CD4-positive, alpha-beta T cell (primary cell): ENCODE measurements around the gene SOHLH1. TPM values are rescaled to one million over a fixed set of nuclear protein-coding genes. Genes with fewer than 3 reads are reported as not detected.

Experiments used
- ATAC-seq: fragments of 200-7000 bp; cut with Tn5 transposase; one replicate; pipeline ENCODE4 v1.10.0; 2022; ENCODE audit warnings: mild to moderate bottlenecking; ENCODE audit not compliant: poor library complexity
- CTCF ChIA-PET: fragments of 350-600 bp; sonication (Branson Sonifier 250); formaldehyde crosslinking; loops from one replicate; lab custom pipeline; 2021; ENCODE audit warnings: antibody characterized with exemption, inconsistent platforms; lab: Charles Lee
- POLR2A ChIA-PET: fragments of 350-600 bp; sonication (Branson Sonifier 250); formaldehyde crosslinking; loops from one replicate; lab custom pipeline; 2021; ENCODE audit warnings: antibody characterized with exemption, inconsistent platforms; lab: Charles Lee
- DNase-seq, 14 experiments: peaks; one replicate each; pipeline ENCODE4 v3.0.0-alpha.2; 2013 to 2020; ENCODE audit warnings: mixed read lengths in 2 of 14
- H3K27ac ChIP-seq, 2 donors: one replicate each; pipeline versions ENCODE4 v1.5.1 to v1.7.0; 2013; ENCODE audit warnings: low read length in 2 of 2, low read depth in 1 of 2, mild to moderate bottlenecking in 1 of 2
- H3K27me3 ChIP-seq, 2 experiments: 1 replicate in 1 of 2; 2 replicates in 1 of 2; pipeline versions ENCODE4 v1.6.1 to v1.7.0; 2013; ENCODE audit warnings: low read length in 2 of 2, control low read depth in 1 of 2, mild to moderate bottlenecking in 1 of 2, moderate library complexity in 1 of 2; ENCODE audit not compliant: insufficient read depth in 2 of 2, control insufficient read depth in 1 of 2
- H3K36me3 ChIP-seq: one replicate; pipeline ENCODE4 v1.6.1; 2013; ENCODE audit warnings: low read length, control low read depth; ENCODE audit not compliant: insufficient read depth
- H3K4me1 ChIP-seq: one replicate; pipeline ENCODE4 v1.6.1; 2013; ENCODE audit warnings: low read length, control low read depth; ENCODE audit not compliant: insufficient read depth
- H3K4me3 ChIP-seq: one replicate; pipeline ENCODE4 v1.5.1; 2013; ENCODE audit warnings: mild to moderate bottlenecking, low read length, moderate library complexity
- H3K9me3 ChIP-seq, 2 experiments: 1 replicate in 1 of 2; 2 replicates in 1 of 2; pipeline versions ENCODE4 v1.6.1 to v1.7.0; 2013; ENCODE audit warnings: low read length in 2 of 2, mild to moderate bottlenecking in 2 of 2, control low read depth in 1 of 2, moderate library complexity in 1 of 2; ENCODE audit not compliant: control insufficient read depth in 1 of 2, insufficient read depth in 1 of 2
- H3K27ac Mint-ChIP-seq: one replicate; pipeline ENCODE4 v1.8.0; 2020; ENCODE audit warnings: mixed read lengths
- H3K27me3 Mint-ChIP-seq: one replicate; pipeline ENCODE4 v1.8.0; 2021; ENCODE audit warnings: mixed read lengths
- H3K36me3 Mint-ChIP-seq: one replicate; pipeline ENCODE4 v1.8.0; 2021; ENCODE audit warnings: low read depth, mixed read lengths
- H3K4me1 Mint-ChIP-seq: one replicate; pipeline ENCODE4 v1.8.0; 2021; ENCODE audit warnings: low read depth, mixed read lengths
- H3K4me3 Mint-ChIP-seq: one replicate; pipeline ENCODE4 v1.8.0; 2020; ENCODE audit warnings: mild to moderate bottlenecking, mixed read lengths
- H3K9me3 Mint-ChIP-seq: one replicate; pipeline ENCODE4 v1.8.0; 2020; ENCODE audit warnings: mixed read lengths
- intact Hi-C, 2 experiments: fragments of 100-400 bp; cut with DNase I in 1 of 2; cut with micrococcal nuclease in 1 of 2; formaldehyde crosslinking; loops; one replicate each; pipeline versions ENCODE4 v1.15.1 to v1.9.0; 2023 to 2025; cut with DNase I, micrococcal nuclease
- total RNA-seq, 174 experiments: library from RNA in 2 of 174; stranded (reverse) in 2 of 174; gene quantifications; one replicate each; pipeline ENCODE4 v1.2.3 and lab custom pipeline; 2021 to 2026
- TF ChIP-seq, protein P1 (sequence below): fragments of 200-600 bp; IDR thresholded peaks from one replicate; pipeline ENCODE4 v1.8.0; 2022; ENCODE audit warnings: antibody characterized with exemption, mild to moderate bottlenecking

The SOHLH1 gene
- total RNA-seq, 2 experiments from 2014 or later: not detected

- Histone ChIP-seq H3K27ac (no peak overlapping the region), H3K36me3 (no peaks in the 10 kb centered on the region), H3K27me3 (peaks cover 3 to 6% of the 10 kb centered on the region in 2 experiments), H3K4me3 (no peak overlapping the region), H3K4me1 (no peaks in the 10 kb centered on the region), H3K9me3 (no peaks in the 10 kb centered on the region)
- CTCF ChIA-PET: no interaction called here
- POLR2A ChIA-PET: no interaction called here
- Mint-ChIP-seq H3K27me3 (peaks cover 9% of the 10 kb centered on the region), H3K4me3 (no peak overlapping the region), H3K27ac (no peak overlapping the region), H3K4me1 (no peaks in the 10 kb centered on the region), H3K36me3 (no peaks in the 10 kb centered on the region), H3K9me3 (peaks cover 2% of the 10 kb centered on the region)
- DNase-seq (no peak), ATAC-seq (no peak)
- TF ChIP-seq, protein P1, sequence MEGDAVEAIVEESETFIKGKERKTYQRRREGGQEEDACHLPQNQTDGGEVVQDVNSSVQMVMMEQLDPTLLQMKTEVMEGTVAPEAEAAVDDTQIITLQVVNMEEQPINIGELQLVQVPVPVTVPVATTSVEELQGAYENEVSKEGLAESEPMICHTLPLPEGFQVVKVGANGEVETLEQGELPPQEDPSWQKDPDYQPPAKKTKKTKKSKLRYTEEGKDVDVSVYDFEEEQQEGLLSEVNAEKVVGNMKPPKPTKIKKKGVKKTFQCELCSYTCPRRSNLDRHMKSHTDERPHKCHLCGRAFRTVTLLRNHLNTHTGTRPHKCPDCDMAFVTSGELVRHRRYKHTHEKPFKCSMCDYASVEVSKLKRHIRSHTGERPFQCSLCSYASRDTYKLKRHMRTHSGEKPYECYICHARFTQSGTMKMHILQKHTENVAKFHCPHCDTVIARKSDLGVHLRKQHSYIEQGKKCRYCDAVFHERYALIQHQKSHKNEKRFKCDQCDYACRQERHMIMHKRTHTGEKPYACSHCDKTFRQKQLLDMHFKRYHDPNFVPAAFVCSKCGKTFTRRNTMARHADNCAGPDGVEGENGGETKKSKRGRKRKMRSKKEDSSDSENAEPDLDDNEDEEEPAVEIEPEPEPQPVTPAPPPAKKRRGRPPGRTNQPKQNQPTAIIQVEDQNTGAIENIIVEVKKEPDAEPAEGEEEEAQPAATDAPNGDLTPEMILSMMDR: no peak
- intact Hi-C loops: no loop called here
These were observed 25.0 kb upstream of the SOHLH1 start for GRCh38 chr9:135724186-135724787.

GRCh38 chr9:135722365-135722764 lies 23.1 kb upstream of the SOHLH1 start:
- no peaks in the 10 kb centered on the region for H3K9me3 ChIP-seq
- H3K27me3 ChIP-seq: peaks cover under 1 to 4% of the 10 kb centered on the region in 2 experiments
- no peak overlapping the region for H3K27ac Mint-ChIP-seq
- H3K4me3 Mint-ChIP-seq: no peak overlapping the region
- H3K4me1 Mint-ChIP-seq: no peaks in the 10 kb centered on the region
- CTCF ChIA-PET: no interaction called here
- H3K4me1 ChIP-seq: no peaks in the 10 kb centered on the region
- H3K9me3 Mint-ChIP-seq: no peaks in the 10 kb centered on the region
- no peaks in the 10 kb centered on the region for H3K36me3 Mint-ChIP-seq
- H3K4me3 ChIP-seq: no peak overlapping the region
- H3K36me3 ChIP-seq: no peaks in the 10 kb centered on the region
- TF ChIP-seq, protein P1: no peak
- DNase-seq: no peak
- no peak overlapping the region for H3K27ac ChIP-seq
- peaks cover 5% of the 10 kb centered on the region for H3K27me3 Mint-ChIP-seq
- no peak for ATAC-seq
- intact Hi-C loops: no loop called here
- POLR2A ChIA-PET: no interaction called here

DNA sequence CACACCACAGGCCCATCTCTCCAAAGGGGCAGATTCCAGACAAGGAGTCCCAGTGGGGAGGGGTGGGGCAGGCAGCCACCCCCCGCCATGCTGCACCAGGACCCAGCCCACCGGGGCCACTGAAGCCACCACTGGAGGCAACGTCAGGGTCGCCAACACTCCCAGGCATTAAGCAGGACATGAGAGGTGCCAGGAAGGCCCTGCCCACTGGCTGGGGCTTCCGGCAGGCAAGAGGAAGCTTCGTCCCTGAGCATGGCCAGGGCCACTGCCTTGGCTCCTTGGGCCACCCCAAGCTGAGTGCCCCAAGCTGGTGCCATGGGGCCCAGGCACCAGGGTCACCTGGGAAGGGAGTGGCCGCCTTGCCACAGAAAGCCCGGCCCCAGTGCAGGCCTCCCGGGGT lies 20.2 kb upstream of the SOHLH1 start:
- TF ChIP-seq, protein P1: no peak
- peaks cover 9 to 16% of the 10 kb centered on the region in 2 experiments for H3K27me3 ChIP-seq
- intact Hi-C loops: no loop called here
- no peak overlapping the region for H3K27ac ChIP-seq
- ChIA-PET CTCF (no interaction called here), POLR2A (no interaction called here)
- Mint-ChIP-seq H3K27me3 (peaks cover 23% of the 10 kb centered on the region), H3K9me3 (no peaks in the 10 kb centered on the region), H3K4me3 (no peak overlapping the region), H3K36me3 (no peaks in the 10 kb centered on the region), H3K4me1 (no peaks in the 10 kb centered on the region), H3K27ac (no peak overlapping the region)
- no peaks in the 10 kb centered on the region for H3K36me3 ChIP-seq
- ATAC-seq: no peak
- DNase-seq: no peak
- H3K4me1 ChIP-seq: no peaks in the 10 kb centered on the region
- peaks cover 0 to 7% of the 10 kb centered on the region in 2 experiments for H3K9me3 ChIP-seq
- H3K4me3 ChIP-seq: no peak overlapping the region
